IPS-18a (cell line): Measurements from ENCODE around the gene ASXL3.

Source experiments
- H3K27ac ChIP-seq: one replicate; pipeline ENCODE4 v1.5.1; 2013; ENCODE audit warnings: low read length
- H3K27me3 ChIP-seq: one replicate; pipeline ENCODE4 v1.6.1; 2013; ENCODE audit warnings: mild to moderate bottlenecking, low read length; ENCODE audit not compliant: control insufficient read depth, insufficient read depth
- H3K36me3 ChIP-seq: one replicate; pipeline ENCODE4 v1.6.1; 2013; ENCODE audit warnings: low read depth, low read length; ENCODE audit not compliant: control insufficient read depth
- H3K4me1 ChIP-seq: one replicate; pipeline ENCODE4 v1.6.1; 2013; ENCODE audit warnings: low read depth, low read length; ENCODE audit not compliant: control insufficient read depth
- H3K4me3 ChIP-seq: one replicate; pipeline ENCODE4 v1.5.1; 2013; ENCODE audit warnings: low read length
- H3K9ac ChIP-seq: one replicate; pipeline ENCODE4 v1.6.1; 2013; ENCODE audit warnings: mild to moderate bottlenecking, low read length, moderate library complexity
- H3K9me3 ChIP-seq: one replicate; pipeline ENCODE4 v1.6.1; 2013; ENCODE audit warnings: low read depth, low read length; ENCODE audit not compliant: control insufficient read depth

Gene ASXL3

DNA sequence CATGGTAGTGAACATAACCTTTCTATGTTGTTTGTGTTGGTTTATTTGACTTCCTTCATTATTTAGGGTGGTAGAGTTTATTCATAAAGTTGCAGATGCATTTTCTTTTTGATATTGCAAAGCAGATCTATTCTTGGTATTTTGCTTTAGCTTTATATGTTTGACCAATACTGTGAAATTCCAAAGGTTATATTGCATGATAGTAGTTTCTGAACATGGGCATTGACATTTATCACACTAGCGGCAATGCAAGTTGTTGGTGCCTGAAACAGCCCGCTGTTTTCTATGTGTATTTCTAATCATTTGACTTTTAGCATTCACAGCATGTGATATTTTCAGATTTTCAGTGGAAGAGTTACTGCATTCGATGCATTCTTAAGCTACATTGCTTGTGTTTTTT, 87.2 kb downstream of the ASXL3 start:
- H3K27ac ChIP-seq = no peak overlapping the region
- no peaks in the 10 kb centered on the region for H3K27me3 ChIP-seq
- H3K9ac ChIP-seq = no peak overlapping the region
- H3K9me3 ChIP-seq = no peaks in the 10 kb centered on the region
- H3K4me3 ChIP-seq = no peak overlapping the region
- H3K36me3 ChIP-seq = no peaks in the 10 kb centered on the region
- no peaks in the 10 kb centered on the region for H3K4me1 ChIP-seq

DNA sequence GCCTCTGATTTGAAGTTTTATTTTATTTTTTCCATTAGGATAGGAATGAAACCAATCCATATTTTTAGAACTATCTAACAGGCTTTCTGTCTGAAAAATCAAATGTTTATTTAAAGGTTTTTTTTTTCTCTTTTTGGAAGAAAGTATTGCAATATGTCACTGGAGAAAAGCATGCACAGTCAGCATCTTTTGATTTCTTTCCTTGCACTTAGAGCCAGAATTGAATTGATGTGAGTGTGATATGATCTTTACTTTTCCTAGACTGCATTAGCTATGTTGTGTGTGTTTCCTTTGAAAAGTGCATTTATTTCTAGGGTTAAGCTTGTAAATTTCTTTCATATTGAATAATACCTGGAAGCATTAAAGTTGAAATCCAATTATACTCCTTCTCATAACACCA, 87.6 kb downstream of the ASXL3 start:
- no peaks in the 10 kb centered on the region for H3K9me3 ChIP-seq
- no peak overlapping the region for H3K9ac ChIP-seq
- H3K36me3 ChIP-seq = no peaks in the 10 kb centered on the region
- no peaks in the 10 kb centered on the region for H3K27me3 ChIP-seq
- H3K4me1 ChIP-seq = peaks cover under 1% of the 10 kb centered on the region
- no peak overlapping the region for H3K27ac ChIP-seq
- no peak overlapping the region for H3K4me3 ChIP-seq

DNA sequence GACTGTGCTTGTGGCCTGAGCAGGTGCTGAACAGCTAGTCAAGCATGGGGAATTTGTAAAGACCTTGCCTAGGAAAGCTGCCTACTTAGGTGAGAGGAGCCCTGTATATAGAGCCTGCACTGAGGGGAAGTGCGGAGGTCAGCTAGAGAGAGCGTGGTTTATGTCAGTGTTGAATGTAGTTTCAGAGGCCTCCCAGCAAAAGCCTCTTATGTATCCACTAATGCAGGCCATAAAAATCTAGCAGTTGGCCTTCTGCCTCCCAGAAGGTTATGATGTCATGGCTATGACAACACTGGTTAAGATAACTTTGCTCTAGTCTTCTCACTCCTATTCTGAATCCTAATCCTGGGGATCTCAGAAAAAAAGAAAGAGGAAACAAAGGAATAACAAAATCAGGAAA, 88.9 kb downstream of the ASXL3 start:
- Histone ChIP-seq H3K27me3 (no peaks in the 10 kb centered on the region), H3K9me3 (no peaks in the 10 kb centered on the region), H3K4me1 (peaks cover 13% of the 10 kb centered on the region), H3K4me3 (no peak overlapping the region), H3K27ac (no peak overlapping the region), H3K36me3 (no peaks in the 10 kb centered on the region), H3K9ac (no peak overlapping the region)

DNA sequence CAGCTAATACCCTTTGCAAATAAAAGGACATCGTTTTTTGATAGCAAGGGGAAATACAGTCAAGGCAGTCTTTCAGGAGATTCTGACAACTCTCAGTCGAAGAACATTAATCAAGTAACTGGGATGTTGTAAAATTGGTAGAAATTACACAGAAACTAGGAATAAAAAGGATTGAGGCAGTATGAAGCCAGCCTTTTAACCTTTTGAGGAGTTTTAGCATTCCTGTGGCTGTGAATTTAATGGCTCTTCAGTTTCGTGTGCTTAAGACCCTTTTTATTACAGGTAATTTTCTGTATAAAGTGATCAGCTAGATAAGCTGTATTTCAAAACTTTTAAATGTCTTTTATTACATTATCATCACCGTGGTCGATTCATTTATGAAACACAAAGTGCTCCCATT, 91.6 kb downstream of the ASXL3 start:
- Histone ChIP-seq H3K9me3 (no peaks in the 10 kb centered on the region), H3K4me1 (peaks cover 19% of the 10 kb centered on the region), H3K9ac (no peak overlapping the region), H3K4me3 (no peak overlapping the region), H3K27ac (no peak overlapping the region), H3K36me3 (no peaks in the 10 kb centered on the region), H3K27me3 (no peaks in the 10 kb centered on the region)

DNA sequence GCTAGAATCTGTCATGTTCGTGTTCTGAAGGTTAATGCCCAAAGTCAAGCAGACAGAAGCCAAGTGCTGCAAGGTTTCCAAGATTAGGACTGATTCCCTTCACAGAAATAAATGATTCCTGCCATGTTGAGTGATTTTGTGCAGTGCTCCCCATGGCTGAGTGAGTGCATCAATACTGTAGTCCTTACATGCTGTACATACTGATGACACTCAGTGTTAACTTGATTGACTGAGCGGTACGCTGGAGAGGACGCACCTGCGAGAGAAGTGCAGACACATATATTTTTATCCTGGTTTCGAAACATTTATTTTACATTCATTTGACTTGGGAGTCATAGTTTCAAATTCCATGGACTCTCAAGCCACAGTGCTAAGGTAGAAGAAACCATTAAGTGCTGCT, 92.0 kb downstream of the ASXL3 start:
- no peak overlapping the region for H3K4me3 ChIP-seq
- H3K36me3 ChIP-seq = no peaks in the 10 kb centered on the region
- H3K9ac ChIP-seq = no peak overlapping the region
- peaks cover 19% of the 10 kb centered on the region for H3K4me1 ChIP-seq
- no peaks in the 10 kb centered on the region for H3K9me3 ChIP-seq
- H3K27me3 ChIP-seq = no peaks in the 10 kb centered on the region
- H3K27ac ChIP-seq = no peak overlapping the region

DNA sequence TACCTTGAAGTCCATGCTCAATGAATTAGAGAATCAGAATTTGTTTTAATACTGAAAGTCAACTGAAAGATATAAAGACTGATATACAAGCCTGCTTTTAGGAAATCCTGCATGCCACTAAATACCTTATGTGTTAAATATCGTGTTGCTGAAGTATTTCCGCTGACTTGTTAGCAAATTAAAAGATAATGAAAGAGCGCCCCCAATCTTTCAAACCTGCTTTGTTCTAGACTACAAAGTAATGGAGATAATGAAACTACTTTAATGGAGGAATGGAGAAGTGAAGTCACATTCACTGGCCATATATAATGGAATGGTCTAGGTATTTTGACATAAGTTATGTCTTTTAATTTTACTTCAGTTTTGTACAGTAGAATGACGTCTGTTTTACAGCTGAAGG, 95.7 kb downstream of the ASXL3 start:
- H3K9ac ChIP-seq = no peak overlapping the region
- H3K36me3 ChIP-seq = no peaks in the 10 kb centered on the region
- peaks cover 19% of the 10 kb centered on the region for H3K4me1 ChIP-seq
- no peaks in the 10 kb centered on the region for H3K27me3 ChIP-seq
- H3K27ac ChIP-seq = no peak overlapping the region
- H3K4me3 ChIP-seq = no peak overlapping the region
- H3K9me3 ChIP-seq = no peaks in the 10 kb centered on the region

DNA sequence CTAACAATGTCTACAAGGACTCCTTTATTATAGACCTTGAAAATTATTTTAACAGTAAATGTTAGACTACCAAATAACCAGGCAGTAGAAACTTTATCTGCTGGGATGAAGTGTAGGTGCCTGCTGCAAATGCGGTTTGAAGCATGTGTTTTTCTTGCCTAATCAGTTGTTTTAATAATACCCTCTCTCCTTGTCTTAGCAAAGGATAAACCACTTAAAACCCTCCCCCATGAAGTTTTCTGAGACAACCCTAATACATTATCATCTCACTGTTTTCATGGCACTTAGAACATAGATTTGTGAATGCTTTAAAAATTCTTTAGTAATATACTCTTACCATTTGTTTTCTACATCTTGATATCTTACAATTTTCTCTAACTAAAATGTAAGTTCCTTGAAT, 98.6 kb downstream of the ASXL3 start:
- Histone ChIP-seq H3K9me3 (no peaks in the 10 kb centered on the region), H3K36me3 (no peaks in the 10 kb centered on the region), H3K27ac (no peak overlapping the region), H3K4me3 (no peak overlapping the region), H3K4me1 (peaks cover 9% of the 10 kb centered on the region), H3K27me3 (no peaks in the 10 kb centered on the region), H3K9ac (no peak overlapping the region)

DNA sequence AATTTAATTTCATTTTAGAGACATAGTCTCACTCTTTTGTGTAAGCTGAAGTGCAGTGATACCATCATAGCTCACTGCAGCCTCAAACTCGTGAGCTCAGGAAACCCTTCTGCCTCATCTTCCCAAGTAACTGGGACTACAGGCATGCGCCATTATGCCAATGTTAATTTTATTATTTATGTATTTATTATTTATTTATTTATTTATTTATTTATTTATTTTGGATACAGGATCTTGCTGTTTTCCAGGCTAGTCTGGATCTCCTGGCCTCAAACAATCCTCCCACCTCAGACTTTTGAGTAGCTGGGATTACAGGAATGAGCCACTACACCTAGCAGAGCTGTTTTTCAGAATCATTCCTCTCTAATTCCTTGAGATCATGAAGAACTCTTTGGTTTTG, 99.9 kb downstream of the ASXL3 start:
- H3K9me3 ChIP-seq = no peaks in the 10 kb centered on the region
- H3K4me3 ChIP-seq = no peak overlapping the region
- H3K27me3 ChIP-seq = no peaks in the 10 kb centered on the region
- H3K36me3 ChIP-seq = no peaks in the 10 kb centered on the region
- H3K4me1 ChIP-seq = no peaks in the 10 kb centered on the region
- no peak overlapping the region for H3K9ac ChIP-seq
- no peak overlapping the region for H3K27ac ChIP-seq

DNA sequence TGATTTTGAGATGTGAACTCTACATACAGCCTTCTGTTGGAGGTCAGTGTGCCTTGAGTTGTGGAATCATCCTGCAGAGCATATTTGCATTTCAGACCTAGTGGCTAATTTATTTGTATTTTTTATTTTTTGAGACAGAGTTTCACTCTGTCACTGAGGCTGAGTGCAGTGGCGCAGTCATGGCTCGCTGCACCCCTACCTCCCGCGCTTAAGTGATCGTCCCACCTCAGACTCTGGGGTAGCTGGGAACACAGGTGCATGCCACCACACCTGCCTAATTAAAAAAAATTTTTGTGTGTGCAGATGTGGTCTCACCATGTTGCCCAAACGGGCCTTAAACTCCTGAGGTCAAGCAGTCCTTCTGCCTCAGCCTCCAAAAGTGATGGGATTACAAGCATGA, 104.4 kb downstream of the ASXL3 start:
- Histone ChIP-seq H3K4me3 (no peak overlapping the region), H3K9me3 (no peaks in the 10 kb centered on the region), H3K36me3 (no peaks in the 10 kb centered on the region), H3K4me1 (no peaks in the 10 kb centered on the region), H3K27ac (no peak overlapping the region), H3K27me3 (no peaks in the 10 kb centered on the region), H3K9ac (no peak overlapping the region)

DNA sequence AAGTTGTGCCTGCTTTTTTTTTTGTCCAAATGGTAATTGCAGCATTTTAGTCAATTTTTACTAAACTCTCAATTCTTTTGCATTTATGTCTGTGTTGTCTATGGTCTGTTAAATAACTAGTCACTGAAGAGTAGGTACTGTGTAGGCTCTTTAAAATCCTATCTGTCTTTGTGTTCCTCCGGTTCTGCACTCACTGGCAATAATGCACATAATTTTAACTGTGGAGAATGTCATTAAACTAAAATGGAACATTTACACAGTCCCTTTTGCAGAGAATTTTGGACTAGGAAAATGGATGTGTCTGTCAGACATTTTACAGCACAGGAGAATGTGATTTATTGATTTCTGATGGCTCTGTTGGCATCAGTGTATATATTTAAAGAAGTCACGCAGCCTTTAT, 116.6 kb downstream of the ASXL3 start:
- no peak overlapping the region for H3K9ac ChIP-seq
- no peak overlapping the region for H3K27ac ChIP-seq
- H3K36me3 ChIP-seq = no peaks in the 10 kb centered on the region
- H3K9me3 ChIP-seq = no peaks in the 10 kb centered on the region
- no peaks in the 10 kb centered on the region for H3K27me3 ChIP-seq
- no peak overlapping the region for H3K4me3 ChIP-seq
- H3K4me1 ChIP-seq = no peaks in the 10 kb centered on the region

DNA sequence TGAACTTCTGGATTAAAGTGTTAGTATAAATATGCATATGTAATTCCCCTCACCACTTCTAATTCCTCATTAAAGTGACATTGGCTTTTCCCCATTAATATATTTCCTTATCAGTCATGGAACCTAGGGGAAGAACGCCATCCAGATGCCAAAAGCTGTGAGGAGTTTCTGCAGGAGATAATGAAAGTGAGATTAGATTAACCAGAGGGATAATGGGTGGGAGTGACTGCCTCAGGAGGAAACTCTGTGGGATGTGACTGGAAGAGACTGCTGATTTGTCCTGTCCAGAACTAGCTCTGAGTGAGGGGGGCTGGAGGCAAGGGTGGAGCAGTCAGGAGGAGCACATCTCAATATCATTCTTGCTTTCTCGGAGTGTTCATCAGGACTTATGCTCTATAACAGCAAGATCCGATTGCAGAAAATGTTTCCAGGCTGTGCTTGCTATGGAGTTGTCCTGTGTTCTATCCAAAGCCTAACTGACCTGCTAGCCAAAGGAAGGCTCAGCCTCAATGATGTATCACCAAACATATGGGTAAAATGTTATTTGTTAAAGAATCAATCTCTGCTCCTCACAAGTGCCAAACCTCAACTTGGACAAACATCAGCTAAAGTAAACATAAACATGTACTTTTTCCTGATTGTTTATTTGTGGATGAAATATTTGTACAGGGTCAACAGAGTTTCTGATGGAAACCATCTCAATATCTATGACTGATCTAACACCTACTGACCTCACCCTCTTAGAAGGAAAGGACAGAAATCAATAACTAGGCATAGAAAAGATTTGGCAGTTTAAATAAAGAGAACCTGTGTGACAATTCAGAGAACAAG, 118.5 kb downstream of the ASXL3 start:
- Histone ChIP-seq H3K4me3 (no peak overlapping the region), H3K9me3 (no peaks in the 10 kb centered on the region), H3K27me3 (no peaks in the 10 kb centered on the region), H3K36me3 (no peaks in the 10 kb centered on the region), H3K27ac (no peak overlapping the region), H3K9ac (no peak overlapping the region), H3K4me1 (no peaks in the 10 kb centered on the region)

DNA sequence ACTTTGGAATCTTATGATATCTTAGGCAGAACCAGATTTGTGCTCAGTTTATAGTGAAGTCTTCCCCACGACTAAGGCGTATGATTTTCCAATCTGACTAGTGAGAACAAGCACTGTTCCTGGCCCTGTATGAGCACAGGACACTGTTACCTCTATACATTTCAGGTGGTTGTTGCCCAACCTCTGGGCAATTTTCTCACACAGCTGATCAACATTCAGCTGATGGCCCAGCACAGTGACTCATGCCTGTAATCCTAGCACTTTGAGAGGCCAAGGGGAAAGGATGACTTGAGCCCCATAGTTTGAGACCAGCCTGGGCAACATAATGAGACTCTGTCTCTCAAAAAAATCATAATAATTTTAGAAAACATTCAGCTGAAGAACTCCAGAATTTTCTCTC, 119.5 kb downstream of the ASXL3 start:
- Histone ChIP-seq H3K4me1 (no peaks in the 10 kb centered on the region), H3K27me3 (no peaks in the 10 kb centered on the region), H3K27ac (no peak overlapping the region), H3K36me3 (no peaks in the 10 kb centered on the region), H3K9ac (no peak overlapping the region), H3K9me3 (no peaks in the 10 kb centered on the region), H3K4me3 (no peak overlapping the region)
